Measurements from ENCODE around the gene NKX1-2. TPM values are rescaled to one million over a fixed set of nuclear protein-coding genes. Genes with fewer than 3 reads are reported as not detected.

Gene NKX1-2
- total RNA-seq, 1 experiment from 2014 or later, result 3.4 TPM

GRCh38 chr10:124484661-124485060 is 34.8 kb upstream of the NKX1-2 start:
- BruUV-seq (replicated peaks), result no TSS peak
- H3K4me2 ChIP-seq (ENCODE audit: low read length), result no peak overlapping the region
- H3K4me1 ChIP-seq (ENCODE audit: control insufficient read depth in 1 of 2, insufficient read depth in 2 of 2, low read length in 2 of 2), result no peaks in the 10 kb centered on the region
- no peaks in the 10 kb centered on the region for H3K9me3 ChIP-seq (ENCODE audit: control insufficient read depth in 1 of 2, insufficient read depth in 1 of 2, low read depth in 1 of 2, low read length in 2 of 2)
- no peak overlapping the region for H3K4me3 ChIP-seq (replicated peaks in 1 of 2; ENCODE audit: low read depth in 1 of 2, low read length in 2 of 2)
- no peaks in the 10 kb centered on the region for H3K27me3 ChIP-seq (ENCODE audit: insufficient read depth, low read length)
- ATAC-seq, result no peak
- CTCF ChIA-PET, result no interaction called here
- RAD21 ChIA-PET (ENCODE audit: low non-redundant PET in 1 of 2, low total read pairs in 2 of 2, uncharacterized antibody in 2 of 2, unreplicated experiment in 2 of 2), result no interaction called here
- intact Hi-C loops (cut with micrococcal nuclease), result no loop called here
- H3K27ac ChIP-seq (ENCODE audit: low read depth, low read length), result no peak overlapping the region
- POLR2A ChIA-PET, result no interaction called here
- no peak overlapping the region for H2AFZ ChIP-seq (ENCODE audit: low read depth, low read length, poor library complexity, severe bottlenecking)
- H3K9me2 ChIP-seq (ENCODE audit: insufficient read depth), result no peaks in the 10 kb centered on the region
- no peaks in the 10 kb centered on the region for H3K79me2 ChIP-seq (ENCODE audit: insufficient read depth, low read length)
- TF ChIP-seq SRF (IDR thresholded peaks at IDR 0.05; ENCODE audit: low read depth) (no peak), ATF3 (IDR thresholded peaks at IDR 0.05) (no peak), JUND (IDR thresholded peaks at IDR 0.05) (no peak), ZBTB33 (IDR thresholded peaks at IDR 0.05; ENCODE audit: extremely low read depth, insufficient replicate concordance, low read length) (no peak), EZH2phosphoT487 (IDR thresholded peaks at IDR 0.05; ENCODE audit: borderline replicate concordance) (no peak), ZNF274 (IDR thresholded peaks at IDR 0.05; ENCODE audit: low read depth, low read length) (no peak), CTCF (IDR thresholded peaks at IDR 0.05 in 2 of 3, conservative IDR thresholded peaks at IDR 0.05 in 1 of 3; ENCODE audit: borderline replicate concordance in 1 of 3, insufficient read depth in 1 of 3, low read depth in 2 of 3, low read length in 2 of 3) (no peak), CEBPB (IDR thresholded peaks at IDR 0.05; ENCODE audit: low read depth) (no peak), RAD21 (IDR thresholded peaks at IDR 0.05; ENCODE audit: low read depth) (no peak), ELF1 (IDR thresholded peaks at IDR 0.05; ENCODE audit: borderline replicate concordance, low read depth) (no peak), ZFX (IDR thresholded peaks at IDR 0.05) (no peak), POLR2AphosphoS5 (IDR thresholded peaks at IDR 0.05; ENCODE audit: low read depth, low read length) (no peak), FOSL1 (IDR thresholded peaks at IDR 0.05; ENCODE audit: low read depth) (no peak), REST (IDR thresholded peaks at IDR 0.05; ENCODE audit: low read depth) (no peak), TCF7L2 (IDR thresholded peaks at IDR 0.05; ENCODE audit: borderline replicate concordance, extremely low read depth, insufficient read depth, insufficient read length) (no peak), SIN3A (IDR thresholded peaks at IDR 0.05; ENCODE audit: low read depth) (no peak)
- H4K20me1 ChIP-seq (ENCODE audit: insufficient read depth), result no peaks in the 10 kb centered on the region
- DNase-seq (ENCODE audit: low read depth, low spot score), result no peak
- no peaks in the 10 kb centered on the region; a peak in 1 of 4 replicates for H3K36me3 ChIP-seq (ENCODE audit: control insufficient read depth in 1 of 2, insufficient read depth in 2 of 2, low read length in 2 of 2)
- H3K9ac ChIP-seq (ENCODE audit: low read length), result no peak overlapping the region
